NCI-H2227 (cell line): Measurements from ENCODE around the gene ASB6.

ENCODE experiments used
- DNase-seq: peaks from one replicate; lab custom pipeline; 2025; ENCODE audit not compliant: unreplicated experiment; lab: John Stamatoyannopoulos, UW

The ASB6 gene

GRCh38 chr9:129587487-129588262, 54.3 kb downstream of the ASB6 start:
- no peak for DNase-seq

GRCh38 chr9:129586685-129587084, 55.3 kb downstream of the ASB6 start:
- peak; percentile 8 for DNase-seq

GRCh38 chr9:129586245-129586644, 55.7 kb downstream of the ASB6 start:
- no peak for DNase-seq

- no peak for DNase-seq
Observed at GRCh38 chr9:129585352-129585751, 56.6 kb downstream of the ASB6 start.
